Measurements from ENCODE around the gene SLC5A10. TPM values are rescaled to one million over a fixed set of nuclear protein-coding genes. Genes with fewer than 3 reads are reported as not detected.

Gene SLC5A10
- total RNA-seq, 2 experiments from 2014 or later, result not detected

- H3K4me3 ChIP-seq (ENCODE audit: low read length), result no peak overlapping the region
- Mint-ChIP-seq H3K27me3 (no peaks in the 10 kb centered on the region), H3K4me3 (no peak overlapping the region), H3K9me3 (no peaks in the 10 kb centered on the region), H3K4me1 (ENCODE audit: low read depth) (peaks cover 30% of the 10 kb centered on the region), H3K36me3 (ENCODE audit: low read depth) (no peaks in the 10 kb centered on the region), H3K27ac (no peak overlapping the region)
- H3K4me1 ChIP-seq (ENCODE audit: insufficient read depth, low read length), result peaks cover 41% of the 10 kb centered on the region
- no peaks in the 10 kb centered on the region for H3K9me3 ChIP-seq (ENCODE audit: control insufficient read depth in 1 of 2, insufficient read depth in 1 of 2, low read length in 2 of 2)
- intact Hi-C loops (cut with DNase I, micrococcal nuclease), result loop anchor here in 1 of 2 experiments (10.0 kb wide), 1 partner anchor 136 kb away; no protein-coding TSS in a partner anchor
- no peak for TF ChIP-seq CTCF (IDR thresholded peaks at IDR 0.05)
- ATAC-seq (ENCODE audit: poor library complexity) (no peak), DNase-seq (no peak)
- CTCF ChIA-PET, result no interaction called here
- POLR2A ChIA-PET, result no interaction called here
- no peak overlapping the region for H3K27ac ChIP-seq (ENCODE audit: low read depth in 1 of 2, low read length in 2 of 2)
- no peaks in the 10 kb centered on the region for H3K36me3 ChIP-seq (ENCODE audit: insufficient read depth, low read length)
- no peaks in the 10 kb centered on the region for H3K27me3 ChIP-seq (ENCODE audit: control insufficient read depth in 1 of 2, insufficient read depth in 2 of 2, low read length in 2 of 2)
Measured at GRCh38 chr17:18950944-18951905, 740 bp upstream of the SLC5A10 start.

GRCh38 chr17:18953231-18953728, 1.3 kb downstream of the SLC5A10 start:
- Mint-ChIP-seq H3K4me1 (ENCODE audit: low read depth) (peaks cover 39% of the 10 kb centered on the region), H3K27me3 (no peaks in the 10 kb centered on the region), H3K9me3 (no peaks in the 10 kb centered on the region), H3K4me3 (no peak overlapping the region), H3K27ac (no peak overlapping the region), H3K36me3 (ENCODE audit: low read depth) (no peaks in the 10 kb centered on the region)
- Histone ChIP-seq H3K36me3 (ENCODE audit: insufficient read depth, low read length) (no peaks in the 10 kb centered on the region), H3K9me3 (ENCODE audit: control insufficient read depth in 1 of 2, insufficient read depth in 1 of 2, low read length in 2 of 2) (no peaks in the 10 kb centered on the region), H3K27ac (ENCODE audit: low read depth in 1 of 2, low read length in 2 of 2) (no peak overlapping the region), H3K4me1 (ENCODE audit: insufficient read depth, low read length) (peaks cover 50% of the 10 kb centered on the region), H3K4me3 (ENCODE audit: low read length) (no peak overlapping the region), H3K27me3 (ENCODE audit: control insufficient read depth in 1 of 2, insufficient read depth in 2 of 2, low read length in 2 of 2) (no peaks in the 10 kb centered on the region)
- CTCF ChIA-PET, result no interaction called here
- POLR2A ChIA-PET, result no interaction called here
- TF ChIP-seq CTCF (IDR thresholded peaks at IDR 0.05), result no peak
- ATAC-seq (ENCODE audit: poor library complexity) (no peak), DNase-seq (no peak)
- intact Hi-C loops (cut with DNase I, micrococcal nuclease), result loop anchor here in 1 of 2 experiments (10.0 kb wide), 1 partner anchor 138 kb away; no protein-coding TSS in a partner anchor

- ChIA-PET CTCF (interaction anchor here (0.7 kb wide), 1 partner anchor 15 kb away, joined by 3 read pairs; no protein-coding TSS in a partner anchor), POLR2A (interaction anchor here (0.7 to 2.1 kb wide), 4 partner anchors 12 to 96 kb away, joined by 3 to 17 read pairs (median 5); partner anchors contain the start of gene PRPSAP2)
- no peak overlapping the region for H3K4me3 ChIP-seq (ENCODE audit: low read length)
- H3K36me3 ChIP-seq (ENCODE audit: insufficient read depth, low read length), result no peaks in the 10 kb centered on the region
- peak overlapping the region; percentile 44 for H3K4me3 Mint-ChIP-seq
- no peaks in the 10 kb centered on the region for H3K9me3 ChIP-seq (ENCODE audit: control insufficient read depth in 1 of 2, insufficient read depth in 1 of 2, low read length in 2 of 2)
- H3K4me1 Mint-ChIP-seq (ENCODE audit: low read depth), result peaks cover 39% of the 10 kb centered on the region
- H3K4me1 ChIP-seq (ENCODE audit: insufficient read depth, low read length), result peaks cover 51% of the 10 kb centered on the region
- ATAC-seq (ENCODE audit: poor library complexity) (no peak), DNase-seq (no peak)
- no peak for TF ChIP-seq CTCF (IDR thresholded peaks at IDR 0.05)
- H3K27ac Mint-ChIP-seq, result peak overlapping the region; percentile 69
- no peak overlapping the region for H3K27ac ChIP-seq (ENCODE audit: low read depth in 1 of 2, low read length in 2 of 2)
- H3K27me3 ChIP-seq (ENCODE audit: control insufficient read depth in 1 of 2, insufficient read depth in 2 of 2, low read length in 2 of 2), result no peaks in the 10 kb centered on the region
- H3K36me3 Mint-ChIP-seq (ENCODE audit: low read depth), result no peaks in the 10 kb centered on the region
- H3K9me3 Mint-ChIP-seq, result no peaks in the 10 kb centered on the region
- intact Hi-C loops (cut with DNase I, micrococcal nuclease), result loop anchor here in 1 of 2 experiments (10.0 kb wide), 1 partner anchor 140 kb away; no protein-coding TSS in a partner anchor
- H3K27me3 Mint-ChIP-seq, result no peaks in the 10 kb centered on the region
Measured at GRCh38 chr17:18954321-18954720, 2.4 kb downstream of the SLC5A10 start.
